Amygdala (tissue), 56 donors: ENCODE measurements around the gene GASK1A.

Experiments
- DNase-seq, 56 donors: peaks; one replicate each; lab custom pipeline; 2025; lab: John Stamatoyannopoulos, UW

GASK1A gene

GRCh38 chr3:43080726-43081568 is 101.8 kb downstream of the GASK1A start:
- DNase-seq, result no peak

DNA sequence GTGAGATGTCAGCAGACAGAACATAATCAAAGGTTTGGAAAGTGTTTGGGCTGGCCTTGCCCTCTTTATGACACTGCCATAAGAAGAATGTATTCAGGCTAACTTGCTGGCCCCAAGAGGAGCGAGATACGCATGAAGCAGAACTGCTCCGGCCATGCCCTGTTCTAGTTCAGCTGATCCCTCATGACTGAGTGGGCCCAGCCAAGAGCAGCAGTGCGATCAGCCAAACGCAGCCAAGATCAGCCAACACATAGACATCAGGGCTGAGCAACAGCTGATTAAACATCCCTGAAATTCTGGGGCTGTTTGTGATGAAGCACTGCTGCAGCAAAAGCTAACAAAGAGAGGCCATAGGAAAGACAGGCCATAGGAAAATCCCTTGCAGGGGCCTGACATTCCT is 102.7 kb downstream of the GASK1A start:
- DNase-seq, result no peak

- DNase-seq, result no peak
Observed at GRCh38 chr3:43082457-43082856, 103.3 kb downstream of the GASK1A start.

GRCh38 chr3:43086460-43087165 is 107.5 kb downstream of the GASK1A start:
- DNase-seq, result no peak

- DNase-seq, result no peak
Observed at GRCh38 chr3:43087249-43087776, 108.2 kb downstream of the GASK1A start.

GRCh38 chr3:43089081-43089480 is 110.0 kb downstream of the GASK1A start:
- DNase-seq, result no peak

- DNase-seq, result no peak
Observed at GRCh38 chr3:43090238-43090637, 111.1 kb downstream of the GASK1A start.

- DNase-seq, result no peak
Observed at GRCh38 chr3:43091481-43091880, 112.4 kb downstream of the GASK1A start.

DNA sequence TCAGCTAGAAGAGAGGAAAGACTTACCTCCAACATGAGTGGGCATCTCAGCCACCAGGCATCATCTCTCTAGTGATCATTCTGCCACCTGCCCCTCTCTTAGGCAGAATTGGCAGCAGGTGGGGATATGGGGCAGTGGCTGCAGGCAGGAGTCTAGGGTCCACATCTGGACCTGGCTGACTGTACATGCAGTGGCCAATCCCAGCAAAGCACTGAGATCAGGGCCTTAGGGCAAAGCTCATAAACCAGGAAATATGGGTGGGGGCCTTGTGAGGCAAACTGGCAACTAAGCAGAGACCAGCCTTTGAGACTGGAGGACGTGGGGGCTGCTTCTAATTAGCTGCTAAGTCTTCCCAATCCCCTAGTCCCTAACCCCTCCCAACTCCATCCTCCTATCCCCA is 113.9 kb downstream of the GASK1A start:
- DNase-seq, result no peak

GRCh38 chr3:43093974-43094373 is 114.9 kb downstream of the GASK1A start:
- DNase-seq, result no peak

DNA sequence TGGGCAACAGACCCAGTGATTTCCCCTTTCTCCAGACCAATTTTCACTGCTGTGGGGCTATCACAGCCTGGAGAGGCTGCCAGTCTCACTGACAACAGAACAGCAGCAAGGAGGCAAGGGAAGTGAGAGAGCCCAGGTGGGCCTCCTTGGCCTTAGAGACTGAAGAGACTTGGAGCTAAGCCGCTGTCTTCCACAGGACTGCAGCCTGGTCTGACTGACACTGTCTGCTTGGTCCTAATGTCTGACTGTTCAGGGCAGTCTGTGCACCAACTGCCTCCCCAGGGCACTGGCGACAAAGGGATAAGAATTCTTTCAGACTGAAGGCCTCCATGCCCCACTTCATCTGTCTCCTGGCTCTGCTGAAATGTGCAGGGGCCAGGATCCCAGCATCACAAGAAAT is 115.3 kb downstream of the GASK1A start:
- no peak for DNase-seq

DNA sequence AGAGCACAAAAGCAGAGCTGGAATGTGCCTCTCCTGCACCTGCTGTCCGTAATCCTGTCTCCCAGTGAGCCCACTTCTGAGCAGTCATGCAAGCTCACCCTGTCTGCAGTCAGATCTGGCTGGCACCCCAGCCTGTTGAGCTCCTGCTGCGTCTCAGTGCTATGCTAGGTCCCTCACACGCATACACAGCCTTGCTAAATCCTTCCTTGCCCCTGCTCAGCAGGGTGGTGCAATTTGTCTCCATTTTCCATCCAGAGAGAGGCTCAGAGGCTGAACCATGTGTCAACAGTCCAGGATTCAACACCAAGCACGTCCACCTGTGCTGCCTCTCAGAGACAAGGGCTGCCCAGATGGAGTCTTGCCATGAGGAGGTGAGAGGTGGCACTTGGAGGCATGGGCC is 115.7 kb downstream of the GASK1A start:
- no peak for DNase-seq

- DNase-seq, result no peak
Observed at GRCh38 chr3:43095370-43095769, 116.3 kb downstream of the GASK1A start.

DNA sequence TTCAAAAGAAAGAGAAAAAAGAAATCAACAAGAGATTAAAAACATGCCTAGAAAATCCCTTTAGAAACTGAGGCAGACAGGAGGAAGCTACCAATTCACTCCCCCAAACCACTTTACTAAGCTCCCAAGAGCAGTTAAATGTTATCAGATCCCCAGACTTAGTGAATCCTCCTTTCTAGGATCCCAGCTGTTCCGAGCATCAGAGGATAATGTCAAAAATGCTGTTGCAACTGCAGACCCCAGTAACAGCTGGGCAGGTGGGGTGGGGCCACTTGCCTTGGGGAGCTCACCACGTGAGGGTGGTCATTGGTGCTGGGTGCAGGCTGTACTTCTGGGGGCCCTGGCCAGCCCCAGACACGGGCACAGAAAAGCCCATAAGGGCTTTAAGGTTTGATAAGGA is 117.7 kb downstream of the GASK1A start:
- DNase-seq, result no peak

- DNase-seq, result no peak
Observed at GRCh38 chr3:43097400-43098080, 118.4 kb downstream of the GASK1A start.

DNA sequence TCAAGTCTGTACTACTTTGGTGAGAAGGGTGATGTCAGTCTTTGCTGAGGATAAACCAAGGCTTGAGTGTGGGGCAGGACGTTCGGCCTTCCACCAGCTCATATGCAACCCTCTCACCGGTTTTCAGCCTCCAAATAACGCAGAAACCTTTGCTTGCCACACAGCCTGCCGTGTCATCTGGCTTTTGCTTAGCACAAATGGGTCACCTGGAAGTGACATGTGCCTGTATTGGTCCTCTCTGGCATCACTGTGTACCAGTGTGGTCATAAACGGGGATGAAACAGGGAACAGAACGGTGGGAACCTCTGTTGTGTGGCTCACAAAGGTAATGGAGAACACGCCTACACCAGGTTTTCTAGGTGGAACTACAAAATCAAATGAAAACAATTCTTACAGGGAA is 119.7 kb downstream of the GASK1A start:
- no peak for DNase-seq

- no peak for DNase-seq
Observed at GRCh38 chr3:43102773-43103480, 123.8 kb downstream of the GASK1A start.

DNA sequence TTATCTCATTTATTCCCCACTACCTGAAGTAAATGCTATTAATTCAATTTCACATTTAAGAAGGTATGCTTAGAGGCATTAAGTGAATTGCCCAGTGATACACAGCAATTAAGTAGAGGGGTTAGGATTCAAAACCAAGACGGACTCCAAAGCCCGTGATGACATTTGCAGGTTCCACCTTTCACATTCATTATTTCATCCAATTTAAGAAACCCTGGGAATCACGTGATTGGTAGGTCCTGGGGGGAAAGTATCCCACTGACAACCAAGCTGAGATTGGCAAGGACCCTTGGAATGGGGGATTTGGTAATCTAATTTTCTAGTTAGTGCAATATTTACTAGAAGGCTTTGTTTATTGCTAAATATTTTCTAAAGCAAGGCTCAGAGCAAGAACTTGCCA is 124.9 kb downstream of the GASK1A start:
- DNase-seq, result no peak

DNA sequence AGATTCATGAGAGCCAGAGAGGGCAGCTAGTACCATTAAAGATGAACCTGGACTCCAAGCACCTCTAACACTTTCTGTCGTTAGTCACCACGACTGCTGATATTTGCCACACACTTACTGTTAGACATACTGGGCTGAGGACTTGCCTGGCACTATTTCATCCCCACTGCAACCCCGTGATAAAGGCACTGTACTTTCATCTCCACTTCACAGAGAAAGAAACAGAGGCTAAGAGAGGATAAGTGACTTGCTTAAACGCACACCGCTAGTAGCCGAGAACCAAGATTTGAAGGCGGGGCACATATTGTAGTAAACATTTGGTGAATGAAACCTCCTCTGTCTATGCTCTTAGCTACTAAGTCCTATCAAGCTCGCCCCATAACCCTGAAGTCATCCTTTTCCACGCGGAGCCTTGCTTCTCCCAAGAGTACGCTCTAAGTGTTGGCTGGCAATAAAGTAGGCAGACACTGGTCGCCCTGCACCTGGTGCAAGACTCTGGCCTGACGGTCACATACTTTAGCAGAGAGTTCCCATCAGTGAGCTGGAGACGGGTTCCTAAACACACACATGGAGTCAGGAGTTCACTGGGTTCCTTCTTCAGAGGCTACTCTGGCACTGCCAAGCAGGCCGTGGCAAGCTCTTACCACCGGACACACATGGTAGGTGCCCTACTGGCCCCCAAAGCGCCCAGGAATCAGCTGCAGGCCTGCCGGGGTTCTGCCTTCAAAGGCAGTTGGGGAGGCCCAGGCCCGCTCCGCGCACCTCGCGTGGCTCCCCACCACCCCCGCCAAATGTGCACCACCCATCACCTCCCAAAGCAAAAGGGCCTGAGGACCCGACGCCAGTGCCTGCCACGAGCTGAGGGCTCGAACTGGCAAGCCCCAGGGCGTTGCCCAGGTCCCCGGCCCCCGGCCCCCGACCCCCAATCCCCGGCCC is 125.8 kb downstream of the GASK1A start:
- peak in 3 of 56 donors; percentile 38 to 63 (median 49) for DNase-seq
